ENCODE results near the gene NTN3.

DNA sequence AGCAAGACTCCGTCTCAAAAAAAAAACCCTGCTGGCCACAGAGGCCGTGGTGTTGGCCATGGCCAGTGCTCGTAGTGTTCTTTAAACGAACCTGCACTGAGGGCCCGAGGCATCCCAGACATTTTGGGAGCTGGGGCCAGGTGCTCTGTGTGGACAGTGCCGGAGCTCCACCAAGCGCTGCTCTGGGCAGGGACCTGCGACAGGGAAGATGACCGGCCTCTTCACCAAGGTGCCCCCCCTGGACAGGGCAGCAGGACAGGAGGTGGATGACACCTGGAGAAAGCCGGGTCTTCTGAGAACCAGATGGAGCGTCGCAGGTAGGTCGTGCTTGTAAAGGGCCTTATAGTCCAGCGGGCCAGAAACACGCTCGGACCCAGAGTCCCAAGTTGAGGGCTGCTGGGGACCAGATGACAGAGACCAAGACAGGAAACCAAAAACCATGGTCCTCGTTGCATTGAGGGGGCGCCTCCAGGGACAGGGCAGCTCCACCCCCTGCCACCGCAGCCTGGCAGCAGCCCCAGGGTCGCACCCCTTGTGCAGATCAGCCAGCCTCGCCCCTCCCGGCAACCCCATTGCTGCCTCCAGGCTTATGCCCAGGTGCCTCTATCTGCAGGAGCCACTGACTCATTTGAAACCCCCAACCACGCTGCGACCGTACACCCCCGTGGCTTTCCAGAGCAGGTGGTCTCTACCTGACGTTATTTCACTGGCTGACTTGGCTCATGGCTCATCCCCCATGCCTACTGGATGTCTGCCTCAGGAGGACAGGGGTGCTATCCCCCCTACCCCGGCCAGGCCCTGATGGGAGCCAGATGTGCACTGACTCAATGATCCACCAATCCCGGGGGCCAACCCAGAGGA is 4.2 kb upstream of the NTN3 start:
- TF ChIP-seq, protein P1, sequence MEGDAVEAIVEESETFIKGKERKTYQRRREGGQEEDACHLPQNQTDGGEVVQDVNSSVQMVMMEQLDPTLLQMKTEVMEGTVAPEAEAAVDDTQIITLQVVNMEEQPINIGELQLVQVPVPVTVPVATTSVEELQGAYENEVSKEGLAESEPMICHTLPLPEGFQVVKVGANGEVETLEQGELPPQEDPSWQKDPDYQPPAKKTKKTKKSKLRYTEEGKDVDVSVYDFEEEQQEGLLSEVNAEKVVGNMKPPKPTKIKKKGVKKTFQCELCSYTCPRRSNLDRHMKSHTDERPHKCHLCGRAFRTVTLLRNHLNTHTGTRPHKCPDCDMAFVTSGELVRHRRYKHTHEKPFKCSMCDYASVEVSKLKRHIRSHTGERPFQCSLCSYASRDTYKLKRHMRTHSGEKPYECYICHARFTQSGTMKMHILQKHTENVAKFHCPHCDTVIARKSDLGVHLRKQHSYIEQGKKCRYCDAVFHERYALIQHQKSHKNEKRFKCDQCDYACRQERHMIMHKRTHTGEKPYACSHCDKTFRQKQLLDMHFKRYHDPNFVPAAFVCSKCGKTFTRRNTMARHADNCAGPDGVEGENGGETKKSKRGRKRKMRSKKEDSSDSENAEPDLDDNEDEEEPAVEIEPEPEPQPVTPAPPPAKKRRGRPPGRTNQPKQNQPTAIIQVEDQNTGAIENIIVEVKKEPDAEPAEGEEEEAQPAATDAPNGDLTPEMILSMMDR (IDR thresholded peaks at IDR 0.05) = no peak
- TF ChIP-seq POLR2A (IDR thresholded peaks at IDR 0.05) = no peak

All from tibial nerve (tissue), 3 donors.